RPMI7951 (cell line): ENCODE data around the gene SMC2. TPM values are rescaled to one million over a fixed set of nuclear protein-coding genes. Genes with fewer than 3 reads are reported as not detected.

Experiments used
- DNase-seq: peaks from one replicate; pipeline ENCODE4 v3.0.0-alpha.2; 2012; ENCODE audit warnings: low read depth
- total RNA-seq: library from RNA; depleted of rRNA; stranded (reverse); fragments of >200 nt; shearing (Covaris generic); gene quantifications from 2 replicates; pipeline ENCODE4 v1.2.3, GENCODE V29; 2014; rRNA removed

SMC2 gene
- total RNA-seq, result 54.9 and 64.3 TPM in 2 replicates

GRCh38 chr9:104093647-104094533 is at the start of gene SMC2:
Gene SMC2 (plus strand): TSS chr9:104094309. CDS start chr9:104095385, 1,076 bp downstream.
- peak; percentile 89 for DNase-seq

DNA sequence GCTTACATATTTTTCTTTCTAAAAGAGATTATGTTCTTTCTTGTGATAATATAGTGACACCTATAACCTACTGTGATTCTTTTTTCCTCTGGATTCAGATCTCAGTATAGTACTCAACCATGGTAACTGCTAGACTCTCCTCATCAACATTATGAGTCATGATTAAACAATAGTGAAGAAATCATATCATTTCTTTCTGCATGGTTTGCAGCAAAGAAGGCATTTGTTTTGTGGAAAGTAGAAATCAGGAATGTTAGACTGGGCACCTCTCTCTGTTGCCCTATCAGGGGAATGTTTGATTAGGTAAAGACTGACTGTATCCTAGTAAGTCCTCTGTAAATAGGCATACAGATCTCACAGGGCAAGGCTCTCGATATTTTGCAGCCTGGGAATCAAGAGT is 25.6 kb upstream of the SMC2 start:
- no peak for DNase-seq

DNA sequence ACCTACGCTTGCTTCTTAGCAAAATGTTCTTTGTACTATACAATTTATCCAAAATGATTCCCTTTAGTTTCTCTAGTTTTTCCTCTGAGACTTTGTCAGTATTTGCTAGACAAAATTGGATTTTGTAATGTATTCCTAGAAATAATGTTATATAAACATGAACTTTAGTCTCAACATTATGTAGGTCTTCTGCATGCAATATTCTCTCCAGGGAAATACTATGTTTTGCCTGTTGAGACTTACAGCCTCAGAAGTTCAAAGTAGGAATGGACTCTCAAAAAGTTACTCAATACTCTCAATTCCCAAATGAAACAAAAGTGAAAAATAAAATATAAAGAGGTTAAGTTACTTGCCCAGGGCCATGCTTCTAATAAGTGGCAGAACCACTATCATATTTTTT is 24.8 kb upstream of the SMC2 start:
- DNase-seq, result no peak

- DNase-seq, result no peak
Observed at GRCh38 chr9:104071589-104071988, 22.5 kb upstream of the SMC2 start.

- DNase-seq, result no peak
Observed at GRCh38 chr9:104073098-104073769, 20.9 kb upstream of the SMC2 start.

DNA sequence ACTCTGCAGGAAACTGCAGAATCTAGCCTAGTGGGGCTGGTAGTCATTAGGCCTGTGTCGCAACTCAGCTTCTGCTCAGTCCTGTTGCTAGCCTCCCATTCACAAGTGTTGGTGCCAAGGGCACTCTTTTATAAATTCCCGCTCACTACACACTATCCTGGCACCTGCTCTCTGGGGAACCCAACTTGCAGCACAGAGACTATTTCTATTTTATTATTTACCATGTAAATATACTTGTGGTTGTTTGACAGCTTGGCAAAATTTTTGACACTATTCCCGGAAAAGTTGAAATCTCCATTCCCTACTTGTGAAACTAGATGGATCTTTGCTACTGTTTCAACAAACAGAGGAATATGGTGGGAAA is 20.4 kb upstream of the SMC2 start:
- DNase-seq, result no peak

- DNase-seq, result no peak
Observed at GRCh38 chr9:104074876-104075275, 19.2 kb upstream of the SMC2 start.

DNA sequence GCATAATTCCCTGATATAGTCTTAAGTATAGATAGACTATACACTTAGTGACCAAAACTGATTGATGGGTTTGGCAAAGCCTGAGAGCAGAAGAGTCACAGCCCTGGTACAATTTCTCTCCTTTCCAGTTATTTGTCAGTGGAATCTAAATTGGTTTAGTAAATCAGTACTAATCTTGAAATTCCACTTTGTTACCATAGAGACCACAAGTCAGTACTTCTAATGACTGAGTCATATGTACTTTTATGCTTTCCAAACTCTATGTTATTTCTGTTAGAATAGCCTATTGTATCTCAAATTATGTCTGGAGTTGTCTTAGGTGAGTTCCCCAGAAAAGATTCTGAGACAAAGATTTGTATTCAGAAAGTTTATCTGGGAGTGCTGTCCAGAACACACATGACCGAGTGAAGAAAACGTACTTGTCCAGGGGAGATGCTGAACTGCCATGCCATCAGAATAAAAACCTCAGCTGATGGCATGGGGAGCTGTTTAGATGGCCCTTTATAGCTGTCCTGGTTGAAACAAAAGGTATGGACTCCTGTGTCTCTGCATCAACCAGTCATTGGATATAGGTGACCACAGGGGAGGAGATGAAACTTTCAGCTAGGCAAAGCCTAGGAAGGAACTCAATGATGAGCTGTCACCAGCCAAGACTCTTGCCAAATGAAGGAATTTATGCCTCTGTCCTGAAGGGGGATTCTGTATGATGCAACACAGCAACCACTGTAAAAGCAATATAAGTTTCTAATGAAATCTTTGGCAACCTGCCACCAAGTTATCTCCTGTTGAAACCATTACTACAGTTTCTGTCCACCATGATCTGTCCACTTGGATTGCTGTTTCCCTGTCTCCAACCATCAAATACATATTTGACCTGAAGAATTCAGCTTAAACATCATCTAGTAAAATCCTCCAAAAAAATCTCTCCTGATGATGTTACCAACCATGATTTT is 18.0 kb upstream of the SMC2 start:
- DNase-seq, result no peak

GRCh38 chr9:104078596-104078995 is 15.5 kb upstream of the SMC2 start:
- no peak for DNase-seq

DNA sequence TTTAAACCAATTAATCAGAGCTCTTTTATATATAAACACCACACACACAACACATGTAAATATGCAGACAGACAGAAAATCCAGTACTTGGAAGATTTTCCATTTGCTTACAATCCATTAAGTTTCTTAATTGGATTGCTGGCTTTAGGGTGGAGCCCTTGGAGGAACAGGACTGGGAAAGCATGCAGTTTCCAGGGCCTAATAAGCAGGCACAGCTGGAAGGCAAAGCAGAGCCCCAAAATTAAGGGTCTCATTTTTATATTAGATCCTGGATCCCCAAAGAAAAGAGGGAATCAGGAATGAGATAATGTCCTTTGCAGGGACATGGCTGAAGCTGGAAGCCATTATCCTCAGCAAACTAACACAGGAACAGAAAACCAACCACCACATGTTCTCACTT is 13.1 kb upstream of the SMC2 start:
- no peak for DNase-seq

- no peak for DNase-seq
Observed at GRCh38 chr9:104082168-104082567, 11.9 kb upstream of the SMC2 start.

GRCh38 chr9:104085525-104085924 is 8.6 kb upstream of the SMC2 start:
- no peak for DNase-seq

DNA sequence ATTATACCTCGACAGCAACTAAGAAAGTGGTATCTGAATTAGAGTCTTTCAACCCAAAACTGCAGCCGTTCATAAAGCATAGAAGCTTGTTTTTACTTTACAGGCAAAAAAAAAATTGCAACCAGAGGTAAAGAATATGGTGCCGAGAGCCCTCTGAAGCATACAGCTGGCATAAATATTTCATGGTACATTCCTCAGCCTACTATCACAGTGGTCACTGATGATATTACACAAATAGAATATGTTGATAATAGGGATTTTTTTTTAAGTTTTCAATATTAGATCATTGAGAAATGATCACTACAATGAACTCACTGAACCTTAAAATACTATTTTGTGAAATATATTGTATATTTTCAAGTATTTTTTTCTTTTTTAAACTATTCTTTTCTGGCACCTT is 6.2 kb upstream of the SMC2 start:
- DNase-seq, result no peak

GRCh38 chr9:104088416-104088815 is 5.7 kb upstream of the SMC2 start:
- DNase-seq, result no peak

- no peak for DNase-seq
Observed at GRCh38 chr9:104090578-104090977, 3.5 kb upstream of the SMC2 start.

DNA sequence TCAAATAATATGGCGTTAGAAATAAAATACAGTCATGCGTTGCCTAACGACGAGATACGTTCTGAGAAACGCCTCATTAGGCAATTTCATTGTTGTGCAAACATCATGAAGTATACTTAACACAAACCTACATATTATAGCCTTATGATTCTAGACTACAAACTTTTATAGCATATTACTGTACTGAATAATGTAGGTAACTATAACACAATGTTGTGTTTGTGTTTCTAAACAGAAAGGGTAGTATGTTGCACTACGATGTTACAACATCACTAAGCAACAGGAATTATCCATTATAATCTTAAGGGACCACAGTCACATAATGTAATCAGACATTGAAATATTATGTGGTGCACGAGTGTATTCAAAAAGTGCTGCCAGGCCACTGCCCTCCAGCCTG is 3.0 kb upstream of the SMC2 start:
- DNase-seq, result no peak

DNA sequence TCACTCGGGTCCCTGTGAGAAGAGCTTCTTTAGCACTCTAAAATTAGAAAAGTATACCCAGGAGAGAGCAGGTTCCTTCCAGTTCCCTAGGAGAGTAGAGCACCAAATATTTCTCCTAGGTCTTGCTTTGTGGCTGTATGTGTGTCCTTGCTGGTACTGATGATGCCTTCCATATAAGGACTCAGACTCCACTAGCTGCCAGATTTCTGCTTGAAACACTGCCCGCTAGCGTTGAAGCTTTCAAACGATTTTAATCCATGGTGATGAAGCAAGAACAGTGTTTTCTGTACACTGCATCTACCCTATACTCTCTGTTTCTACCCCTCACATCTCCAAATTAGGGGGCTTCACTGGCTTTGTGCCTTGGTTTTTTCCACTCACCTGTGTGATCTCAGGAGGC is 2.4 kb upstream of the SMC2 start:
- peak; percentile 79 for DNase-seq

- no peak for DNase-seq
Observed at GRCh38 chr9:104092192-104092591, 1.9 kb upstream of the SMC2 start.

GRCh38 chr9:104092875-104093600 is 1.1 kb upstream of the SMC2 start:
- peak; percentile 9 for DNase-seq

DNA sequence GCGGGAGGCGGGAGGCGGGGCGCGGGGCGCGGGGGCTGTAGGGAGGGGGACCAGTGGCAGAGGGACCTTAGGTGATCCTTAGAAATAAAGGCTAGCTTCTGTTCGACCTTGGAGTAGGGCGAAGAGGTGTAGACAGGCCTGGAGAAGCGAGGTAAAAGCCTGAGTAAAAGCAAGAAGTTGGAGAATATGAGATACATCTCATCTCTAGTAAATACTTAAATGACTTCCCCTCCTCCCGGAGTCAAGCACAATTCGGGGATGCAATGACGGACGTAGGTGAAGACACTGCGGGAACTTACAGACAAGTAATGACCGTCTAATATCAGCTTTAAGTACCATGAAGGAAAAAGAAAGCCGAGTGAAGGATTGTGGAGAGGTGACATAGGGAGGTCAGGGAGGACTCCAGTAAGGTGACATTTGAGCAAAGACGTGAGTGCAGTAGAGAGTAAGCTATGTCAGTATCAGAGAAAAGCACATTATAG is 466 bp downstream of the SMC2 start:
- DNase-seq, result no peak

DNA sequence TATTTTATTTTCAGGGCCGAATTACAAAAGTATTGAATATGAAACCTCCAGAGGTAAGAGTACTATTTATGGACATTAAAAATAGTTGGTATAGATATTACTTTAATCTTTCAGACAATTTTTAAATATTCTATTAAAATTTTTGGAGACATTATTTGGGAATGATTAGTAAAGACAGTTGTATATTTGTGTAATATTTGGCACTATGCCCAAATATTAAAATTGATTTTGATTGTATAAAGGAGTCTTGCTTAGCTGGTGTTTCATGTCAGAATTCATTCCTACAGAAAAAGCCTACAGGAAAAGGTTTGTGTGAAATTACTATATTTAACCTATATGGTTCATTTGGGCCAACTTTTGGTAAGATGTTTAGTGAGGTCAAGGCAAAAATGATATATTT is 5.5 kb downstream of the SMC2 start:
- no peak for DNase-seq
